ENCODE data around the gene SHROOM4.
A peak's percentile ranks its signal among the peaks of the same experiment; 100 is the strongest.

The SHROOM4 gene

DNA sequence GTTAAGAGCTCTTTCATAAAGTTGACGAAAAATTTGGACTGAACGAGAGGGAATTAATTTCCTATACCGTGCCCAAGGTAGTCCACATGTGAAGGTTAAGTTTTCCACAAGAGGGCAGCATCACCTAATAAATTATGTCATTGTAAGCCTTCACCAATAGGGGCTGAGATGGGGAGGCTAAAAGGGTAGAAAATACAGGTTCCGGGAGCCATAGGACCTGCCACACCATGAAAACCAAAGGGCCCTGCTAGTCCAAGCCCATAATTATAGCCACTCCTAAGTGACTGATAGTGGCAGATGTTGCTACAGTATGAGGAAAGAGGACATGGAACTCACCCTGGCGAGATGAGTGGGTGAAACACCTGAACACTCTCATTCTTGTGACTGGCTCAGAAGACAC is 122.2 kb downstream of the SHROOM4 start:
- Histone ChIP-seq H3K4me3 (ENCODE audit: low read depth, low read length) (no peak overlapping the region), H3K9me3 (ENCODE audit: control insufficient read depth, low read length) (no peaks in the 10 kb centered on the region), H3K27me3 (ENCODE audit: control insufficient read depth, insufficient read depth, low read length) (no peaks in the 10 kb centered on the region), H3K9ac (no peak overlapping the region), H3K79me2 (no peaks in the 10 kb centered on the region), H3K36me3 (ENCODE audit: control insufficient read depth, insufficient read depth, low read length) (no peaks in the 10 kb centered on the region), H3K4me2 (ENCODE audit: low read length) (no peak overlapping the region), H3K27ac (no peak overlapping the region), H3K4me1 (no peaks in the 10 kb centered on the region), H2AFZ (peak overlapping the region; percentile 33)
- TF ChIP-seq, protein P1, sequence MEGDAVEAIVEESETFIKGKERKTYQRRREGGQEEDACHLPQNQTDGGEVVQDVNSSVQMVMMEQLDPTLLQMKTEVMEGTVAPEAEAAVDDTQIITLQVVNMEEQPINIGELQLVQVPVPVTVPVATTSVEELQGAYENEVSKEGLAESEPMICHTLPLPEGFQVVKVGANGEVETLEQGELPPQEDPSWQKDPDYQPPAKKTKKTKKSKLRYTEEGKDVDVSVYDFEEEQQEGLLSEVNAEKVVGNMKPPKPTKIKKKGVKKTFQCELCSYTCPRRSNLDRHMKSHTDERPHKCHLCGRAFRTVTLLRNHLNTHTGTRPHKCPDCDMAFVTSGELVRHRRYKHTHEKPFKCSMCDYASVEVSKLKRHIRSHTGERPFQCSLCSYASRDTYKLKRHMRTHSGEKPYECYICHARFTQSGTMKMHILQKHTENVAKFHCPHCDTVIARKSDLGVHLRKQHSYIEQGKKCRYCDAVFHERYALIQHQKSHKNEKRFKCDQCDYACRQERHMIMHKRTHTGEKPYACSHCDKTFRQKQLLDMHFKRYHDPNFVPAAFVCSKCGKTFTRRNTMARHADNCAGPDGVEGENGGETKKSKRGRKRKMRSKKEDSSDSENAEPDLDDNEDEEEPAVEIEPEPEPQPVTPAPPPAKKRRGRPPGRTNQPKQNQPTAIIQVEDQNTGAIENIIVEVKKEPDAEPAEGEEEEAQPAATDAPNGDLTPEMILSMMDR (IDR thresholded peaks at IDR 0.05): peak; percentile 50

DNA sequence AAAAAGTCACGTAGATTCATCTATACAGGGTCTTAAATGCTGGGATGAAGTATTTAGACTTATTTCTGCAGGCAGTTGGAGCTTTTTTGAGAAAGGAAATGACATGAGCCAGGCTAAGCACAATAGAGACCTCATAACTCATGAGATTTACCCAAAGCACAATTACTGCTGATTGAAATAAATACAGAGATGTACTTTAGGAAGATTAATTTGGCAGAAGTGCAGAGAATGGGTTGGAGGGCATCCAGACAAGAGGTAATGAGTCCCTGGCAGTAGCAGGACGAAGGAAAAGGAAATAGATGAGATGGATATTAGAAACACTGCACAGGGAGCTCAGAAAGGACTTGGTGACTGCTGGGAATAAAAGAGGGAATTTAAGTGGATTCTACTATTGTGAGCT is 129.1 kb downstream of the SHROOM4 start:
- Histone ChIP-seq H3K9me3 (ENCODE audit: control insufficient read depth, low read length) (no peaks in the 10 kb centered on the region), H3K27me3 (ENCODE audit: control insufficient read depth, insufficient read depth, low read length) (no peaks in the 10 kb centered on the region), H3K4me2 (ENCODE audit: low read length) (no peak overlapping the region), H3K79me2 (no peaks in the 10 kb centered on the region), H3K4me3 (ENCODE audit: low read depth, low read length) (no peak overlapping the region), H3K4me1 (no peaks in the 10 kb centered on the region), H3K9ac (no peak overlapping the region), H3K27ac (no peak overlapping the region), H2AFZ (no peak overlapping the region), H3K36me3 (ENCODE audit: control insufficient read depth, insufficient read depth, low read length) (no peaks in the 10 kb centered on the region)
- TF ChIP-seq, protein P1 (IDR thresholded peaks at IDR 0.05): no peak

DNA sequence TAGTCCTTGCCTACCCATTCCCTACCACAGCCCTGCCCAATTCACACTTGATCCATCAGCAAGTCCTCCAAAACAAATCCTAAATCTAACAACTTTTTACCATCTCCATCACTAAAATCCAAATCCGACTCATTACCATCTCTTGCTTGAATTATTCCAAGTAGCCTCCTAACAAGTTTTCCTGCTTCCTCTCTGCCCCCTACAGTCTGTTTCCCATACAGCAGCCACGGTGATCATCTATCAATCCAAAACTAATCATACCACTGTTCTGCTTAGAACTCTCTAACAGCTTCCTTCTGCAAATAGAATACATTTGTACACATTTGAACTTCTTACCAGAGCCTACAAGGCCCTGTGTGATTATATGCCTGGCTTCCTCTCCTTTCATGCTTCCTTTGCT is 133.0 kb downstream of the SHROOM4 start:
- H3K36me3 ChIP-seq (ENCODE audit: control insufficient read depth, insufficient read depth, low read length): no peaks in the 10 kb centered on the region
- no peak overlapping the region for H3K9ac ChIP-seq
- no peaks in the 10 kb centered on the region for H3K27me3 ChIP-seq (ENCODE audit: control insufficient read depth, insufficient read depth, low read length)
- no peaks in the 10 kb centered on the region for H3K9me3 ChIP-seq (ENCODE audit: control insufficient read depth, low read length)
- H3K4me3 ChIP-seq (ENCODE audit: low read depth, low read length): no peak overlapping the region
- peaks cover 3% of the 10 kb centered on the region for H3K4me1 ChIP-seq
- H3K4me2 ChIP-seq (ENCODE audit: low read length): no peak overlapping the region
- no peak overlapping the region for H2AFZ ChIP-seq
- TF ChIP-seq, protein P1 (IDR thresholded peaks at IDR 0.05): peak; percentile 14
- no peak overlapping the region for H3K27ac ChIP-seq
- no peaks in the 10 kb centered on the region for H3K79me2 ChIP-seq

DNA sequence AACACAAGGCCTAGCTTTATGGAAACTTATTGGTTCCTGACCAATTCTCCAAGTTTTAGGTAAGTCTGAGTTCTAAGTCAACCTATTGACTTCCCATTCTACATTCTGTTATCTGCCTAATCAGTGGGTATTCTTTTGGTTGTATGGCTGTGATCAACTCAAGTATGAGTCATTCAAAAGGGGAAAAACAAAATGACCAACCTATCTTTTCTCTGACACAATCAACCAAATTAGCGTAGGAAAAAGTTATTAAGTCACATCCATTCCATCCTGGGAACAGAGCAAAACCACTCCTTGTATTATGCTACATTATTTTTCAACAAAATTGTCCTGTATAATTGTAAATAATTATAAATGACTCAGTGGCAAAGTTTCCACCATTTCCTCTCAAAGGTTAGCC is 136.2 kb downstream of the SHROOM4 start:
- H3K4me2 ChIP-seq (ENCODE audit: low read length): no peak overlapping the region
- no peaks in the 10 kb centered on the region for H3K79me2 ChIP-seq
- no peaks in the 10 kb centered on the region for H3K9me3 ChIP-seq (ENCODE audit: control insufficient read depth, low read length)
- H3K9ac ChIP-seq: no peak overlapping the region
- H3K4me3 ChIP-seq (ENCODE audit: low read depth, low read length): no peak overlapping the region
- no peak overlapping the region for H3K27ac ChIP-seq
- no peaks in the 10 kb centered on the region for H3K27me3 ChIP-seq (ENCODE audit: control insufficient read depth, insufficient read depth, low read length)
- no peaks in the 10 kb centered on the region for H3K36me3 ChIP-seq (ENCODE audit: control insufficient read depth, insufficient read depth, low read length)
- H3K4me1 ChIP-seq: peaks cover 3% of the 10 kb centered on the region
- H2AFZ ChIP-seq: no peak overlapping the region
- TF ChIP-seq, protein P1 (IDR thresholded peaks at IDR 0.05): no peak

DNA sequence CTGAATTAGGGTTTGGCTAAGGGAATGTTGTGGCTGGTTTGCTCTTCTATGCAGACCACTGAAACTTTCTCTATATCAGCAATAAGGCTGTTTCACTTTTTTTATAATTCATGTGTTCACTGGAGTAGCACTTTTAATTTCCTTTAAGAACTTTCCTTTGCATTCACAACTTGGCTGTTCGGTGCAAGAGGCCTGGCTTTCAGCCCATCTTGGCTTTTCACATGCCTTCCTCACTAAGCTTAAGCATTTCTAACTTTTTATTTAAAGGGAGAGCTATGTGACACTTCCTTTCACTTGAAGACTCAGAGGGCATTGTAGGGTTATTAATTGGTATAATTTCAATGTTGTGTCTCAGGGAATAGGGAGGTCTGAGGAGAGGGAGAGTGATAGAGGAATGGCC is 142.3 kb downstream of the SHROOM4 start:
- H3K9ac ChIP-seq: no peak overlapping the region
- no peaks in the 10 kb centered on the region for H3K36me3 ChIP-seq (ENCODE audit: control insufficient read depth, insufficient read depth, low read length)
- H2AFZ ChIP-seq: no peak overlapping the region
- peaks cover under 1% of the 10 kb centered on the region for H3K4me1 ChIP-seq
- H3K9me3 ChIP-seq (ENCODE audit: control insufficient read depth, low read length): no peaks in the 10 kb centered on the region
- H3K27ac ChIP-seq: no peak overlapping the region
- H3K79me2 ChIP-seq: no peaks in the 10 kb centered on the region
- no peak overlapping the region for H3K4me3 ChIP-seq (ENCODE audit: low read depth, low read length)
- TF ChIP-seq, protein P1 (IDR thresholded peaks at IDR 0.05): no peak
- no peak overlapping the region for H3K4me2 ChIP-seq (ENCODE audit: low read length)
- no peaks in the 10 kb centered on the region for H3K27me3 ChIP-seq (ENCODE audit: control insufficient read depth, insufficient read depth, low read length)
